HepG2 (cell line): ENCODE measurements around the gene SH2D7. TPM values are rescaled to one million over a fixed set of nuclear protein-coding genes. Genes with fewer than 3 reads are reported as not detected.
A peak's percentile ranks its signal among the peaks of the same experiment; 100 is the strongest.

Experiments
- CEBPB ChIP-seq: IDR thresholded peaks from 2 replicates; pipeline ENCODE4 v1.6.1; 2011; ENCODE audit warnings: low read depth, low read length, improper control_type of control experiment, borderline replicate concordance
- CEBPG ChIP-seq: IDR thresholded peaks from 2 replicates; pipeline ENCODE4 v1.6.1; 2016
- DPF2 ChIP-seq: sonication (generic); formaldehyde crosslinking; IDR thresholded peaks from 2 replicates; pipeline ENCODE4 v1.4.0; 2020; ENCODE audit warnings: mild to moderate bottlenecking, low read depth, missing genetic modification reagents, borderline replicate concordance
- ELF1 ChIP-seq: sonication (generic); formaldehyde crosslinking; IDR thresholded peaks from 2 replicates; pipeline ENCODE4 v1.4.0; 2020; ENCODE audit warnings: missing genetic modification reagents
- IKZF1 ChIP-seq: fragments of 450-650 bp; IDR thresholded peaks from 2 replicates; pipeline ENCODE4 v1.7.1; 2016
- KLF12 ChIP-seq: sonication (generic); formaldehyde crosslinking; IDR thresholded peaks from 2 replicates; pipeline ENCODE4 v1.4.0; 2020; ENCODE audit warnings: missing genetic modification reagents, borderline replicate concordance
- TGIF2 ChIP-seq: IDR thresholded peaks from 2 replicates; pipeline ENCODE4 v1.6.1; 2016; ENCODE audit warnings: control low read depth, missing compliant biosample characterization
- YEATS4 ChIP-seq: sonication (generic); formaldehyde crosslinking; IDR thresholded peaks from 2 replicates; pipeline ENCODE4 v1.4.0; 2020; ENCODE audit warnings: missing genetic modification reagents, borderline replicate concordance
- ZFP1 ChIP-seq: IDR thresholded peaks from 2 replicates; pipeline ENCODE4 v1.6.1; 2016
- ZFY ChIP-seq: sonication (generic); formaldehyde crosslinking; IDR thresholded peaks from 2 replicates; pipeline ENCODE4 v1.4.0; 2020; ENCODE audit warnings: missing genetic modification reagents
- ZNF329 ChIP-seq: sonication (generic); formaldehyde crosslinking; IDR thresholded peaks from 2 replicates; pipeline ENCODE4 v1.9.0; 2021; ENCODE audit warnings: low read depth, mild to moderate bottlenecking, missing genetic modification reagents
- ZNF496 ChIP-seq: sonication (generic); formaldehyde crosslinking; IDR thresholded peaks from 2 replicates; pipeline ENCODE4 v1.8.1; 2023; ENCODE audit warnings: mild to moderate bottlenecking, moderate library complexity, missing genetic modification reagents; ENCODE audit not compliant: insufficient replicate concordance
- ZNF747 ChIP-seq: sonication (generic); formaldehyde crosslinking; IDR thresholded peaks from 2 replicates; pipeline ENCODE4 v1.8.1; 2023; ENCODE audit warnings: missing genetic modification reagents, mild to moderate bottlenecking, borderline replicate concordance
- polyA plus RNA-seq, 8 experiments: library from polyadenylated mRNA; depleted of rRNA in 3 of 8; stranded (reverse) in 7 of 8; unstranded in 1 of 8; fragments of >200 nt; fragmentation: Illumina TruSeq in 4 of 8; extraction: Trizol in 4 of 8; gene quantifications; 2 replicates each; pipeline versions ENCODE4 v1.2.1 to v1.2.3, GENCODE V29; 2011 to 2016; ENCODE audit warnings: low read depth in 4 of 8, missing spikeins in 1 of 8, mixed read lengths in 1 of 8; ENCODE audit not compliant: insufficient read depth in 1 of 8
- total RNA-seq, 5 experiments: library from RNA; depleted of rRNA; stranded (reverse); fragments of >200 nt; fragmentation: Illumina TruSeq; extraction: Trizol; gene quantifications; 2 replicates each; pipeline ENCODE4 v1.2.3, GENCODE V29; 2016; ENCODE audit warnings: low read depth in 1 of 5
- TF ChIP-seq, protein P1 (sequence below): sonication (generic); formaldehyde crosslinking; IDR thresholded peaks from 2 replicates; pipeline ENCODE4 v1.4.0; 2020; ENCODE audit warnings: missing genetic modification reagents
- TF ChIP-seq, protein P2 (sequence below): sonication (generic); formaldehyde crosslinking; IDR thresholded peaks from 2 replicates; pipeline ENCODE4 v1.4.0; 2020; ENCODE audit warnings: mild to moderate bottlenecking, missing genetic modification reagents
- TF ChIP-seq, protein P3 (sequence below): sonication (generic); formaldehyde crosslinking; IDR thresholded peaks from 2 replicates; pipeline ENCODE4 v1.5.0; 2020; ENCODE audit warnings: missing genetic modification reagents, mild to moderate bottlenecking, borderline replicate concordance
- TF ChIP-seq, protein P4 (sequence below): sonication (generic); formaldehyde crosslinking; IDR thresholded peaks from 2 replicates; pipeline ENCODE4 v1.8.0; 2022; ENCODE audit warnings: missing genetic modification reagents, mild to moderate bottlenecking, inconsistent platforms, borderline replicate concordance
- TF ChIP-seq, protein P5 (sequence below), 2 experiments: IDR thresholded peaks; 2 replicates each; pipeline ENCODE4 v1.6.1; 2011 to 2012; ENCODE audit warnings: low read length in 2 of 2, borderline replicate concordance in 1 of 2, low read depth in 1 of 2, mild to moderate bottlenecking in 1 of 2, moderate library complexity in 1 of 2
- TF ChIP-seq, protein P6 (sequence below): sonication (generic); formaldehyde crosslinking; conservative IDR thresholded peaks from 2 replicates; pipeline ENCODE4 v1.8.1; 2023; ENCODE audit warnings: missing genetic modification reagents

Gene SH2D7
- total and polyA plus RNA-seq, 2 of the 13 experiments (the other 11 are each of a cell fraction or from before 2014, with no cell fraction given), result not detected

DNA sequence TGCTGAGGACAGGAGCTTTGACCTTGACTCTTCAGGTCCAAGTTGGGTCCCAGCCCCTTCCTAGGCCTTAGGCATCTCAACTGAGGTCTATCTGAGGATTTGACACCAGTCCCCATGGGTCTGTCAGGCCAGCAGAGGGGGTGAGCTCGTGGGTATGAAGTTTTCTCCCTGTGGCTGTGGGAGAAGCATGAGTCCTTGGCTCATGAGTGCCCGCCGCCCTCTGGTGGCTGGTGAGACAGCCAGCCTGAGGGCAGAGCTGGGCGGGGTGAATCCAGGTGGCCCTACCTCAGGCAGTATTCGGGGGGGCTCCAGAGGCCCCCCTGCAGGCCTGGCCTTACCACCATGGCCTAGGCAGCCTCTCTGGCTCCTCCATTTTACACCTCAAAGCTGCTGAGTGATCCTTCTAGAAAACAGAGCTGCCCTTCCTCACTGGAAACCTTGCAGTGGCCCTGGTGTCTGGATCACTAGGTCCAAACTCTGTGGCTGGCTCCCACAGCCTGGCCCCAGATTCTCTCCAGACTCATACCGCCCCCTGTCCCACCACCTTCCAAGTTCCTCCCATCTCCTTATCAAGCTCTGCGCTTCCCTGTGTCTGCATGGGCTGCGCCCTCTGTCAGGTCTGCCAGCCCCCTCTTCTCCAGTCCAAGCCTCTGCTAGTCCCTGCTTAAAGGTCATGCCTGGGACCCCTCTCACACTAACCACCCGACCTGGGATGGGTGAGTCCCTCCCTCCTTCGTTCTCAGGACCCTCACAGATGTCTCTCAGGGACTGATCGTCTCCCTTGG, 16.1 kb downstream of the SH2D7 start (continued):
- TF ChIP-seq, protein P1, sequence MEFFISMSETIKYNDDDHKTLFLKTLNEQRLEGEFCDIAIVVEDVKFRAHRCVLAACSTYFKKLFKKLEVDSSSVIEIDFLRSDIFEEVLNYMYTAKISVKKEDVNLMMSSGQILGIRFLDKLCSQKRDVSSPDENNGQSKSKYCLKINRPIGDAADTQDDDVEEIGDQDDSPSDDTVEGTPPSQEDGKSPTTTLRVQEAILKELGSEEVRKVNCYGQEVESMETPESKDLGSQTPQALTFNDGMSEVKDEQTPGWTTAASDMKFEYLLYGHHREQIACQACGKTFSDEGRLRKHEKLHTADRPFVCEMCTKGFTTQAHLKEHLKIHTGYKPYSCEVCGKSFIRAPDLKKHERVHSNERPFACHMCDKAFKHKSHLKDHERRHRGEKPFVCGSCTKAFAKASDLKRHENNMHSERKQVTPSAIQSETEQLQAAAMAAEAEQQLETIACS (CRISPR knock-in tag), result no peak
- TF ChIP-seq ZNF496 (no peak), CEBPG (CRISPR knock-in tag) (no peak), YEATS4 (CRISPR knock-in tag) (no peak), ZFY (CRISPR knock-in tag) (peak; percentile 23; the same call in 1 of the 2 replicates), IKZF1 (no peak), ZFP1 (CRISPR knock-in tag) (no peak), ZNF747 (CRISPR knock-in tag) (no peak), DPF2 (no peak), ELF1 (CRISPR knock-in tag) (no peak), KLF12 (no peak), ZNF329 (CRISPR knock-in tag) (no peak), CEBPB (no peak), TGIF2 (peak; percentile 42; the same call in 1 of the 2 replicates)
- TF ChIP-seq, protein P2, sequence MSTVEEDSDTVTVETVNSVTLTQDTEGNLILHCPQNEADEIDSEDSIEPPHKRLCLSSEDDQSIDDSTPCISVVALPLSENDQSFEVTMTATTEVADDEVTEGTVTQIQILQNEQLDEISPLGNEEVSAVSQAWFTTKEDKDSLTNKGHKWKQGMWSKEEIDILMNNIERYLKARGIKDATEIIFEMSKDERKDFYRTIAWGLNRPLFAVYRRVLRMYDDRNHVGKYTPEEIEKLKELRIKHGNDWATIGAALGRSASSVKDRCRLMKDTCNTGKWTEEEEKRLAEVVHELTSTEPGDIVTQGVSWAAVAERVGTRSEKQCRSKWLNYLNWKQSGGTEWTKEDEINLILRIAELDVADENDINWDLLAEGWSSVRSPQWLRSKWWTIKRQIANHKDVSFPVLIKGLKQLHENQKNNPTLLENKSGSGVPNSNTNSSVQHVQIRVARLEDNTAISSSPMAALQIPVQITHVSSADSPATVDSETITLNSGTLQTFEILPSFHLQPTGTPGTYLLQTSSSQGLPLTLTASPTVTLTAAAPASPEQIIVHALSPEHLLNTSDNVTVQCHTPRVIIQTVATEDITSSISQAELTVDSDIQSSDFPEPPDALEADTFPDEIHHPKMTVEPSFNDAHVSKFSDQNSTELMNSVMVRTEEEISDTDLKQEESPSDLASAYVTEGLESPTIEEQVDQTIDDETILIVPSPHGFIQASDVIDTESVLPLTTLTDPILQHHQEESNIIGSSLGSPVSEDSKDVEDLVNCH (CRISPR knock-in tag), result no peak
- TF ChIP-seq, protein P3, sequence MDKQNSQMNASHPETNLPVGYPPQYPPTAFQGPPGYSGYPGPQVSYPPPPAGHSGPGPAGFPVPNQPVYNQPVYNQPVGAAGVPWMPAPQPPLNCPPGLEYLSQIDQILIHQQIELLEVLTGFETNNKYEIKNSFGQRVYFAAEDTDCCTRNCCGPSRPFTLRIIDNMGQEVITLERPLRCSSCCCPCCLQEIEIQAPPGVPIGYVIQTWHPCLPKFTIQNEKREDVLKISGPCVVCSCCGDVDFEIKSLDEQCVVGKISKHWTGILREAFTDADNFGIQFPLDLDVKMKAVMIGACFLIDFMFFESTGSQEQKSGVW, result no peak
- TF ChIP-seq, protein P4, sequence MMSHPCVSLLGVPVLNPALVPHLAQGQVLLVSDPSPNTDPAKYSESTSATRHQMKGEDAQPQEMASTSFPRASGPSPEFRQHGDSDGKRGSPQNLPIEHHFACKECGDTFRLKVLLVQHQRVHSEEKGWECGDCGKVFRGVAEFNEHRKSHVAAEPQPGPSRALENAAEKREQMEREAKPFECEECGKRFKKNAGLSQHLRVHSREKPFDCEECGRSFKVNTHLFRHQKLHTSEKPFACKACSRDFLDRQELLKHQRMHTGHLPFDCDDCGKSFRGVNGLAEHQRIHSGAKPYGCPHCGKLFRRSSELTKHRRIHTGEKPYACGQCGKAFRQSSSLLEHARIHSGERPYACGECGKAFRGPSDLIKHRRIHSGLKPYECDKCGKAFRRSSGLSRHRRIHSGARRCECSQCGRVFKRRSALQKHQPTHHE (CRISPR knock-in tag), result no peak
- TF ChIP-seq, protein P5, sequence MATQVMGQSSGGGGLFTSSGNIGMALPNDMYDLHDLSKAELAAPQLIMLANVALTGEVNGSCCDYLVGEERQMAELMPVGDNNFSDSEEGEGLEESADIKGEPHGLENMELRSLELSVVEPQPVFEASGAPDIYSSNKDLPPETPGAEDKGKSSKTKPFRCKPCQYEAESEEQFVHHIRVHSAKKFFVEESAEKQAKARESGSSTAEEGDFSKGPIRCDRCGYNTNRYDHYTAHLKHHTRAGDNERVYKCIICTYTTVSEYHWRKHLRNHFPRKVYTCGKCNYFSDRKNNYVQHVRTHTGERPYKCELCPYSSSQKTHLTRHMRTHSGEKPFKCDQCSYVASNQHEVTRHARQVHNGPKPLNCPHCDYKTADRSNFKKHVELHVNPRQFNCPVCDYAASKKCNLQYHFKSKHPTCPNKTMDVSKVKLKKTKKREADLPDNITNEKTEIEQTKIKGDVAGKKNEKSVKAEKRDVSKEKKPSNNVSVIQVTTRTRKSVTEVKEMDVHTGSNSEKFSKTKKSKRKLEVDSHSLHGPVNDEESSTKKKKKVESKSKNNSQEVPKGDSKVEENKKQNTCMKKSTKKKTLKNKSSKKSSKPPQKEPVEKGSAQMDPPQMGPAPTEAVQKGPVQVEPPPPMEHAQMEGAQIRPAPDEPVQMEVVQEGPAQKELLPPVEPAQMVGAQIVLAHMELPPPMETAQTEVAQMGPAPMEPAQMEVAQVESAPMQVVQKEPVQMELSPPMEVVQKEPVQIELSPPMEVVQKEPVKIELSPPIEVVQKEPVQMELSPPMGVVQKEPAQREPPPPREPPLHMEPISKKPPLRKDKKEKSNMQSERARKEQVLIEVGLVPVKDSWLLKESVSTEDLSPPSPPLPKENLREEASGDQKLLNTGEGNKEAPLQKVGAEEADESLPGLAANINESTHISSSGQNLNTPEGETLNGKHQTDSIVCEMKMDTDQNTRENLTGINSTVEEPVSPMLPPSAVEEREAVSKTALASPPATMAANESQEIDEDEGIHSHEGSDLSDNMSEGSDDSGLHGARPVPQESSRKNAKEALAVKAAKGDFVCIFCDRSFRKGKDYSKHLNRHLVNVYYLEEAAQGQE (IDR thresholded peaks at IDR 0.05; ENCODE audit: borderline replicate concordance in 1 of 2, low read depth in 1 of 2, low read length in 2 of 2), result no peak
- TF ChIP-seq, protein P6, sequence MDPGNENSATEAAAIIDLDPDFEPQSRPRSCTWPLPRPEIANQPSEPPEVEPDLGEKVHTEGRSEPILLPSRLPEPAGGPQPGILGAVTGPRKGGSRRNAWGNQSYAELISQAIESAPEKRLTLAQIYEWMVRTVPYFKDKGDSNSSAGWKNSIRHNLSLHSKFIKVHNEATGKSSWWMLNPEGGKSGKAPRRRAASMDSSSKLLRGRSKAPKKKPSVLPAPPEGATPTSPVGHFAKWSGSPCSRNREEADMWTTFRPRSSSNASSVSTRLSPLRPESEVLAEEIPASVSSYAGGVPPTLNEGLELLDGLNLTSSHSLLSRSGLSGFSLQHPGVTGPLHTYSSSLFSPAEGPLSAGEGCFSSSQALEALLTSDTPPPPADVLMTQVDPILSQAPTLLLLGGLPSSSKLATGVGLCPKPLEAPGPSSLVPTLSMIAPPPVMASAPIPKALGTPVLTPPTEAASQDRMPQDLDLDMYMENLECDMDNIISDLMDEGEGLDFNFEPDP (CRISPR knock-in tag), result no peak
